Inflammatory macrophage treated with lipopolysaccharide for 4 hours (primary cell): ENCODE results near the gene HMBS.
"Not testable (repeated sequence)": the region's sequence is repeated elsewhere in the genome, so short reads cannot be mapped to it uniquely, and the experiment has no call there.

Experiments used
- DNase-seq: peaks from one replicate; pipeline ENCODE4 v3.0.0-alpha.2; 2020

The HMBS gene

DNA sequence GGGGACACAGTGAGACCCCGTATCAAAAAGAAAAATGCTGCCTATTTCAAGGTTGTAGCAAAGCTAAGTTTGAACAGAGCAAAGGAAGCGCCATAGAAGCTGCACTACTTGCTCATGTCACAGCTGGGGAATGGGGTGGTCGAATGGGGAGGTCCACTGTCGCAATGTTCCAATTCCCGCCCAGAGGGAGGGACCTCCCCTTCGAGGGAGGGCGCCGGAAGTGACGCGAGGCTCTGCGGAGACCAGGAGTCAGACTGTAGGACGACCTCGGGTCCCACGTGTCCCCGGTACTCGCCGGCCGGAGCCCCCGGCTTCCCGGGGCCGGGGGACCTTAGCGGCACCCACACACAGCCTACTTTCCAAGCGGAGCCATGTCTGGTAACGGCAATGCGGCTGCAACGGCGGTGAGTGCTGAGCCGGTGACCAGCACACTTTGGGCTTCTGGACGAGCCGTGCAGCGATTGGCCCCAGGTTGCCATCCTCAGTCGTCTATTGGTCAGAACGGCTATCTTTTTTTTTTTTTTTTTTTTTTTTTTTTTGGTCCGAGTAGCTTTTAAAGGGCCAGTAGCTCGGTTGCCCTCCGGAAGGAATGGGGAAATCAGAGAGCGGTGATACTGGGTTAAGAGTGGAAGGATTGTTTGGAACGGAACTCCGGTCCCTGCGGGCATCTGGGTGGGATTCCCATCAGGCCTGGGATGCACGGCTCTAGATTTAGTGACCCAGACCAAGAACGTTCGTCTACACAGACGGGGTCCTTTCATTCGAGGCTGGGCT is at the start of gene HMBS:
Gene HMBS, plus strand, starts transcription at position 219 of the 774 bp plus-strand sequence. Its CDS starts 153 bp downstream, at position 372.
- DNase-seq, result peak; percentile 94

GRCh38 chr11:119038884-119039283 is 45.8 kb upstream of the HMBS start:
- DNase-seq, result no peak

- not testable (repeated sequence) for DNase-seq
These were observed 45.2 kb upstream of the HMBS start for GRCh38 chr11:119039471-119039870.

- no peak for DNase-seq
These were observed 42.7 kb upstream of the HMBS start for GRCh38 chr11:119041821-119042514.

GRCh38 chr11:119042927-119043326 is 41.8 kb upstream of the HMBS start:
- DNase-seq, result no peak

GRCh38 chr11:119044708-119045107 is 40.0 kb upstream of the HMBS start:
- no peak for DNase-seq

GRCh38 chr11:119046489-119046888 is 38.2 kb upstream of the HMBS start:
- DNase-seq, result no peak

- DNase-seq, result no peak
These were observed 37.5 kb upstream of the HMBS start for GRCh38 chr11:119047205-119047604.

GRCh38 chr11:119048644-119049043 is 36.0 kb upstream of the HMBS start:
- DNase-seq, result no peak

DNA sequence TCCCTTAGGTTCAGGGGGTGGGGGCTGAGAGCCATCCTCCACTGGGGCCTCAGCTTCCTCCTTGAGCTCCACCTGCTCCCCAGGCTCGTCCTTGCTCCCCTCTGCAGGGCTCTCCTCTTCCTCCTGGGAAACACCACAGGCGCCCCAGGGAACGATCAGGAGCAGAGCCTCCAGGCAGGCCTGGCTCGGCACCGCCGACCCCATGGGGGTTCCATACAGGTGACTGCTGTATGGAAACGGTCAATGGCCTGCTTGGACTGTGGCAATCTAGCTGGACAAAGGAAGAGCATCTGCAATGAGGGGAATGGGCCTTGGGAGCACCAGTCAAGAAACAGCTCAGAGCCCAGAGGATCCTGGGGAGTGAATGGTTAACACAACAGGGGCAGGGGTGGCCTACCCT is 35.6 kb upstream of the HMBS start:
- no peak for DNase-seq

GRCh38 chr11:119051440-119052162 is 33.1 kb upstream of the HMBS start:
- no peak for DNase-seq

DNA sequence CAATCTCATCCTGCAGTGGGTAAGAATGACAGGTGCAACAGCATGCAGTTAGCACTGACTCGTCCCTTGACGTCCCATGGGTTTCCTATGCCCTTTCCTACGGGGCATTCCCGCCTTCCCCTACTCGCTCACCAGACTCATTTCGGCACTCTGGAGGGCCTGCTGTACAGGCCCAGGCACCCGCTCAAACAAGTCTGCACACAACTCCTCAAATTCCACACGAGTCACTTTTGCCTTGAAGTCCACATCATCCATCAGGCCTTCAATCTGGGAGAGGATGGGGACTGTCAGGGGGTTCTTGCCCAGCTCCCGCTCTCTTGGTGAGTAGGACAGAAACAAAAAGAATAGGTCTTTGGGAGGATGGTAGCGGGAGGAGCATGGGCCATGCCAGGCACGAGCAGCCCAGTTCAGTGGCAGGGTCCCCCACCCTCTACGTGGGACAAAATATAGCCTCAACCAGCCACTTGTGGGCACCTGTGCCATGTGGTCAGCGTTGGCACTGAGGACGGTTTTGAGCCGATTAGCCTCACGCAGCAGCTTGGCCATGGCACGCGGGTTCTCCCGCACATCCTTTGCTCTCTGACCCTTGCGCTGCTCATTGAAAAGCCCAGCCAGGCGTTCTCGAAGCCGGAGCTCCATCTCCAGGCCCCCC is 32.4 kb upstream of the HMBS start:
- no peak for DNase-seq

- DNase-seq, result no peak
These were observed 30.3 kb upstream of the HMBS start for GRCh38 chr11:119054418-119054817.

DNA sequence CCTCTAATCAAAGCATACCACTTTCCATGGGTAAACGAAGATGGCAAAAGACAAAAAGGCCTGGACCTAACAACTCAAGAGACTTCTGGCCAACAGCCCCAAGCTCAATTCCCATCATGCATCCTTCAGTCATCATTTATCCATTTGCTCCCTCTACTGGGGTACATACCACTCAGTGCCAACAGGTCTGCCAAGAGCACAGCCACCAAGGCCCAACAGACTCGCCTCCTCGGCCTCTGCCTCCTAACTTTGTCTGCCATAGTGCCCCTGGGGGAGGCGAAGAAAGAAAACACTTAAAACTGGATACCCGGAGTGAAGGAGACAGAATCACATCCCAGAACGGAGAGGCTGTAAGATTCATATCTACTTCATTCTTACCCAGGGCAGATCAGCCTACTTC is 28.8 kb upstream of the HMBS start:
- peak; percentile 27 for DNase-seq

- no peak for DNase-seq
These were observed 28.2 kb upstream of the HMBS start for GRCh38 chr11:119056421-119056999.

DNA sequence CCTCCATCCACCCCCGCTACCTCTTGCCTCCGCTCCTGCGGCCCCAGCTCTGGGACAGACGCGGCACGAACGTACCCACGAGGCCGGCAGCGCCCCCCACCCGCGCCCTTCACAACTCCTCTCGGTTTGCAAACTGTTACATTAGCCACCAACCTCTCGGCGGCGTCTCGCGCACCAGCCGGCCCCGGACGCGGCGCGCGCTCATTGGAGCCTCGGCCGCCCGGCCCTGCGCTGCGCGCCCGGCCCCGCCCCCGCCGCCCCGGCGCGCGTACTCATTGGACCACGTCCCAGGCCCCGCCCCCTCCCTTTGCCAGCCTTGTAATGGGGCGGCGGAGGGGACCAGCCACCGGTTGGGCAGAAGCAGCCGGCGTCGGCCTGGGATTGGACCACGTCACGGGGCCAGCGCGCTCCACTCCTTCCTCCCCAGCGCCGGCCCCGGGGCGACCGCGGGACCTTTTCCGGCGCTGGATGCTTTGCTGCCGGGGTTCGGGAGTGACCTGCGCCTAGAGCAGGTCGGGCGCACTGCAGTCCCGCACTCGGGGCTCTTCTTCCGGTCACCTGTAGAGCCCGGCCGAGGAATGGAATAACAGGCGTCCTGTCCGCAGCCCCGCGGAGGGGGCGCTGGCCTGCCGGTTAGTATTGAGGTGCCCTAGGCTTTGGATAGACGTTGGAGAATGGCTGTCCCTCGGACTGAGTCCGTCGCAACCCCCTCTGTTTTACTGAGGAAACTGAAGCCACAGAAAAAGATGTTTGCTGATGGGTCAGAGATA is 27.5 kb upstream of the HMBS start, which contains the start of gene HYOU1:
Gene HYOU1, minus strand, starts transcription at position 206 of the 770 bp plus-strand sequence. CDS start 1,045 bp downstream, outside the sequence.
- peak; percentile 99 for DNase-seq

GRCh38 chr11:119059128-119059527 is 25.6 kb upstream of the HMBS start:
- not testable (repeated sequence) for DNase-seq

- no peak for DNase-seq
These were observed 23.4 kb upstream of the HMBS start for GRCh38 chr11:119061256-119061655.

DNA sequence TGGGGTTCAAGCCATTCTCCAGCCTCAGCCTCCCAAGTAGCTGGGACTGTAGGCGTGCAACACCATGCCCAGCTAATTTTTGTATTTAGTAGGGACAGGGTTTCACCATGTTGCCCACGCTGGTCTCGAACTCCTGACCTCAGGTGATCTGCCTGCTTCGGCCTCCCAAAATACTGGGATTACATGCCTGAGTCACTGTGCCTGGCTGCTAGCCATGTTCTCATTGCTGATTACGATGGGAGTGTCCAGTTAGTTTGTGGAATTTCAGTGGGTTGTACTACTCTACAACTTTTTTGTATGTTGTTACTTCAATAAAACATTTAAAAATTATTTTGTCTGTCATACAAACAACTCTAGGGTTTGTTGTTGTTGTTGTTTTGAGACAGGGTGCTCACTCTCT is 21.9 kb upstream of the HMBS start:
- no peak for DNase-seq

DNA sequence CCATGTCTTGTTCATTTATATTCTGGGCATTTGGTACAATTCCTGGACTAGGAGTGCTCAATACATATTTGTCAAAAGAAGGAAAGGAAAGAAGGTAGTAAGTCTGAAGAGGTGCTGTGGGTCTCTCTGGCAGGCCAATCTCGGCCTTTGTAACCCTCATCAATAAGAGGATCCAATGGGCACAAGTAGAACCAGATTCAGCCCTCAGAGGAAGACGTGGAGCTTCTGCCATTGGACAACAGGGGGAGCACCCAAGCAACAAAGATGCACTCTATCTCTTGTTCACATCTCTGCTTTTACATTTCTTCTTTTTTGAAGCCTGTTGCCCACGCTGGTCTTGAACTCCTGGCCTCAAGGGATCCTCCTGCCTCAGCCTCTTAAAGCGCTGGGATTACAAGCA is 19.3 kb upstream of the HMBS start:
- DNase-seq, result peak; percentile 63

DNA sequence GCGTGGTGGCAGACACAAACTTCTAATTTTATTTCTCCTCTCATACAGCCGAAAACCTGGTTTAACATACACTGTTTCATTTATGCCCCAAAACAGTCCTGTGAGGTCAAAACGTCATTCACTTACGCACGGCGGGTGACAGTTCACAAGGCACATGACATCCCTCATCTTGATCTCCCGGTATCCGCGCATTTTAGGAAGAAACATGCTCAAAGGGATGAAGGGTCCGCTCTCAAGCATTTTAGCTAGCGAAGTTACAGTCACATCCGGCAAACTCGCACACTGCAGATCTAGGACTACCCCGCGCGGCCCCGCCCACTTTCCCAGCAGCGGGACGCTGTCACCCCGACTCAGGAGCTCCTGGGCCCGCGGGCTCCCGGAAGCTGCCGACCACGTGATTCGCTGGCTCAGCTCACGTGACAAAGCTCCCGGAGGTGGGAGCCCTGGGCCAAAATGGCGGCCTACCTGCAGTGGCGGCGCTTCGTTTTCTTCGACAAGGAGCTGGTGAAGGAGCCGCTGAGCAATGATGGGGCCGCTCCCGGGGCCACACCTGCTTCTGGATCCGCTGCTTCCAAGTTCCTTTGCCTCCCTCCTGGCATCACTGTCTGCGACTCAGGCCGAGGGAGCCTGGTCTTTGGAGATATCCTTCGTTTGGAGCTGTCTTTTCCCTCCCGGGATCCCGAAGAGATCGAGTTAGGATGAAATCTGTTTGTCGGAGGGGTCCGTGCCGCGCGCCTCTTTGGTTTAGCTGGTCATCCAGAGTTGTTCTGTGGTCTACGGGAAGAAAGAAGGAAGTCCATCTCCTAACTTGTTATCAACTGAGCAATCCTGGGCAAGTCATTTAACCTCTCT is 17.1 kb upstream of the HMBS start, which contains the start of gene VPS11:
Gene VPS11, plus strand, starts transcription at position 448 of the 852 bp plus-strand sequence. Its CDS starts 6 bp downstream, at position 454.
- peak; percentile 97 for DNase-seq
